Activated T-helper 1 cell treated with anti-CD3 and anti-CD28 coated beads, Interleukin-2, amount 50 U/mL, for 16 hours (primary cell): ENCODE measurements around the gene PLK3.
"Not testable (repeated sequence)": the region's sequence is repeated elsewhere in the genome, so short reads cannot be mapped to it uniquely, and the experiment has no call there.

Source experiments
- DNase-seq, 2 donors: peaks; one replicate each; pipeline ENCODE4 v3.0.0-alpha.2; 2020; ENCODE audit warnings: low read depth in 1 of 2, low spot score in 1 of 2

PLK3 gene

DNA sequence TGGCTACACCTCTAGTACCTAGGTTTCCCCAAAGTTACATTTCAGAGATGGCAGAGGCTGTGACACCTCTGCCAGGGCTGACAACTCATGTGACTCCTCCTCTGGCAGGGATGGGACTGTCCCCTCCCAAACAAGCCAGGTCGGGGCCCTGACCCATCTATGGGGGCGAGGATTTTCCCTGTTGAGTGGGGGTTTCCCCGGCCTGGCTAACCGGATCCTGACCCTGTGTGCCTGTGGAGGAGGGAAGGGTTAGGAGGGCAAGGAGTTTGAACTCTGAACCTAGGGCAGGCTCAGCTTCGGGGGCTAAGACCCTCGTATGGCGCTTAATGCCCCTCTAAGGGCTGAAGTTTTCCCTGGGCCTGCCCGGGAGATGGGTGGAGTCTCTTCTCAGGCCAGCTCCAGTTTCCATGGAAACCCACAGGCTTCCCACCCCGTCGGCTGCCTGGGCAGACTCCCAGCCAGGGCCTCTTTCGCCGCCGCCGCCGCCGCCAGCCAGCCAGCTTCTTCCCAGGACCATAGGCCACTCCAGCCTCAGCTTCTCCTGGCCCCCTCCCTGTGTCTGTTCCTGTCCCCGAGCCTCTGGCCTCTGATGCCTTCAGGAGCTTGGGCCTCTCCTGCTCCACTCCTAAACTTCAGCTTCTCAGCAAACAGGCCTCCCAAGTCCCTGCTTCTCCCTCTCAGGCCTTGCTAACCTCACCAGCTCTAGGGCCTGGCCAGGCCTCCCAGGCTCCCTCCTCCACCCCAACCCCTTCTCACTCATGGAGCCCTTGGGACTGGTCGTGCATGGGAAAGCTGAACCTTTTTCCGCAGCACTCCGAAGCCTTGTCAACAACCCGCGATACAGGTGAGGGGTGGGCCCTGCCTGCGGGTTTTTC lies 8.1 kb downstream of the PLK3 start, which contains the start of gene BTBD19:
BTBD19 (plus strand) TSS at position 461 of the 875 bp plus-strand sequence; CDS start at position 759, 298 bp downstream.
- peak in 1 of 2 donors; percentile 69 for DNase-seq

DNA sequence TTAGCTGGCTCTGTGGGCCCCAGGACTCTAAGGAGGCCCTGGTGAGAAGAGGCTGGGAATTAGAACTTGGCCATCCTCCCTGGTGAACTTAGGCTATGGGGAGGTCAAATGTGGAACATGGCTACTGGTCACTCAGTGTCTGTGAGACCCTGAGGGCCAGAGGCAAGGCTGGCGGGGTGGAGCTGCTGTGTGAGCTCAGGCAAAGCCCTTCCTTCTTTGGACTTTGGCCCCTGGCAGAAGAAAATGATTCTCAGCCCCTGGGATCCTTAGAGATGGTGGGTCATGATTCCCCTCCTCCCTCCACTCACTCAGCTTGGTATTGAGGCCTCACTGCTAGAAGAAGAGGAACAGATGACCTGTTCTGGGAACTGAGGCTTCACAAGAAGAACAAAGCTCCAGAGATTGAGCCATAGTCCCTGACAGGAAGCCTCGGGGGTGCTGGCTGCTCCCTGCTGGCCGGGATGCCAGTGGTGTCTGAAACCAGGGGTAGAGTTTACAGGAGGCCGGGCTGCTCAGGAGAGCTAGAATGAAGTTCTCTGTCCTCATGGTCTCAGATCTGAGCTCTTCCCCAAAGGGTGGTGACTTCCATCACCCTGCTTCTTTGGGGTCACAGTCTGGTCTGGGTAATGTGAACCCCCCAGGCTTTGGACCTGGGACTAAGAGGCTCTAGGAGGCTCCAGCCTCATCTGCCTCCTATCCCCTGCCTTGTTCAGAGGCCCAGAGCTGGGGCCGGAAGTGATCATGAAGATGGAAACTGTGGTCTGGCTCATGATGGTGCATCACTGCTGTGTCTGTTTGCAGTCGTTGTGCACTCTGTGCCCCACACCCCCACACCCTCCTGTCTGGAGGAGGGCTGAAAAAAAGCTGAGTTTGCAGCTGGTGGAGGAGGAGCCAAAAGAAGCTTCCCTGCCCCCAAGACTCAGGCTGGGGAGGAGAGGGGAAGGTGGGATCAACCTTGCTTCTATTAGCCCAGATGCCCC lies 9.1 kb downstream of the PLK3 start:
- peak; percentile 68 to 75 for DNase-seq

DNA sequence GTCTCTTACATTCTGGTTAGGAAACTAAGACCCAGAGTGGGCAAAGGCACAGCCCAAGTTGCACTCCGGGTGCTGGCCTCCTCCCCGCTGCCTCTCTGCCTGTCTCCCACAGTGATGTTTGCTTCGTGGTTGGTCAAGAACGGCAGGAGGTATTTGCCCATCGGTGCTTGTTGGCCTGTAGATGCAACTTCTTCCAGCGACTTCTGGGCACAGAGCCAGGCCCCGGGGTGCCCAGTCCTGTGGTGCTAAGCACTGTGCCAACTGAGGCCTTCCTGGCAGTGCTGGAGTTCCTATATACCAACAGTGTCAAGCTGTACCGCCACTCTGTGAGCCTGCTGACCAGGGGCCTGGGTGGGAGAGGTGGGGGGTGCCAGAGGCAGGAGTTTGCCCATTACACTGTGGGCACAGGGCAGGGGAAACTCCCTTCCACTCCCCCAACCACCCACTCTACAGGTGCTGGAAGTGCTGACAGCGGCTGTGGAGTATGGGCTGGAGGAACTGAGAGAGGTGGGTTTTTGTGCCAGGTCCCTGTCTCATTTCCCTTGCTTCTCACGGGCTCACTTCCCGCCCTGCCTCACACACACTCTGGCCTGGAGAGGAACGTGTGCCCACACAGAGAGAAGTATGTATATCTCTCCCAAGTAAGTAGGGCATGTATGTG lies 10.1 kb downstream of the PLK3 start:
- no peak for DNase-seq

DNA sequence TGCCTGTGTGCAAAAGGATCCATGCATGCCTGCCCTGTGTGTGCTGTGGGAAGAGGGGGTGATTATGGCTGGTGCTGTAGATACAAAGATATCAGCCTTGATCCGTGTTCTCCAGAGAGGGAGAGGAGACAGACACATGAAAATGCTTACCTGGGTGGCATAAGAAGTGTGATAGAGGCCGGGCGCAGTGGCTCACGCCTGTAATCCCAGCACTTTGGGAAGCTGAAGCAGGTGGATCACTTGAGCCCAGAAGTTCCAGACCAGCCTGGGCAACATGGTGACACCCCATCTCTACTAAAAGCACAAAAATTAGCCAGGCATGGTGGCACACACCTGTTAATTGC lies 10.6 kb downstream of the PLK3 start:
- not testable (repeated sequence) for DNase-seq

DNA sequence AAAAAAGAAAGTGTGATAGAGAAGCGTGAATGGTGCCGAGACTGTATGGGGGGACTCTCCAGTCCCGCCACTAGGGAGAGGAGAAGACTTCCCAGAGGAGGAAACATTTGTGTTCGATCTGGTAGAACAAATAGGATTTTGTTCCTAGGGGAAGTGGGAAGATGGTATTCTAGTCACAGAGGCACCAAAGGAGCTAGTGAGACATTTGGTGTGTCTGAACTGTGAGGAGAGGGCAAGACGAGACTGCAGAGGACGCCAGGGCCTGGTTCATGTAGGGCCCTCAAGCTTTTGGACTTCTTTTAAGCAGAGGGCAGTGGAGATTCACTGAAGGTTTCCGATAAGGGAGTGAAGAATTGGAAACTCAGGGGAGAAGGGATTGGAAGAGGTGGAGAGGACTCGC lies 11.1 kb downstream of the PLK3 start:
- DNase-seq = no peak

DNA sequence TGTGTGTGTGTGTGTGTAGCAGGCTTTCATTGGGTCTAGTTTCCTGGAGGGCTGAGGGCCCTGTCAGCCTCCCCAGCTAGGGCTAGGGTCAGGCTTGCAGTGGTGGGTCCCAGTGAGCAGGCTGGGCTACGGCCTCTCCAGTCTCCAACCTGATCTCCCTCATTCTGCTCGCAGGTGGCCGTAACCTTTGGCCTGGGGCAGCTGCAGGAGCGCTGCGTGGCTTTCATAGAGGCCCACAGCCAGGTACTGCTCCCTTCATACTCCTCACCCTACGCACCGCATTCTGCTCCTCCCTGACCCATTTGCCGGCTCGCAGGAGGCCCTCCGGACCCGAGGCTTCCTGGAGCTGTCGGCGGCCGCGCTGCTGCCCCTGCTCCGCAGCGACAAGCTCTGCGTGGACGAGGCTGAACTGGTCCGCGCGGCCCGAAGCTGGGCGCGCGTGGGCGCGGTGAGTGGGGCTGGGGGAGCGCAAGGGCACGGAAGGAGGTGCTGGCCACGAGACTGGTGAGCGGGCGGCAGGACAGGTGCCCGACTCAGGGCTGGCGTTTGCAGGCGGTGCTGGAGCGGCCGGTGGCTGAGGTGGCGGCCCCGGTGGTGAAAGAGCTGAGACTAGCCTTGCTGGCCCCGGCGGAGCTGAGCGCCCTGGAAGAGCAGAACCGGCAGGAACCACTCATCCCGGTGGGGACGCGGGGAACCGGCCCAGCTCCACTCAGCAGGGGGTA lies 12.8 kb downstream of the PLK3 start:
- DNase-seq = no peak

DNA sequence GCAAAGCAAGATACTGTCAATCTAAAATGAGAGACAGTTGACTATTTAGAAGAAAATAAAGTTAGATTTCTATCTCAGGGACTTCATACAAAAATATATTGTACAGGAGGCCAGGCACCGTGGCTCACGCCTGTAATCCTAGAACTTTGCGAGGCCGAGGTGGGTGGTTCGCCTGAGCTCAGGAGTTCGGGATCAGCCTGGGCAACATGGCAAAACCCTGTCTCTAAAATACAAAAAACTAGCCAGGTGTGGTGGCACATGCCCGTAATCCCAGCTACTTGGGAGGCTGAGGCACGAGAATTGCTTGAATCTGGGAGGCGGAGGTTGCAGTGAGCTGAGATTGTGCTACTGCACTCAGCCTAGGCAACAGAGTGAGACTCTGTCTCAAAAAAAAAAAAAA lies 15.7 kb downstream of the PLK3 start:
- DNase-seq = not testable (repeated sequence)

DNA sequence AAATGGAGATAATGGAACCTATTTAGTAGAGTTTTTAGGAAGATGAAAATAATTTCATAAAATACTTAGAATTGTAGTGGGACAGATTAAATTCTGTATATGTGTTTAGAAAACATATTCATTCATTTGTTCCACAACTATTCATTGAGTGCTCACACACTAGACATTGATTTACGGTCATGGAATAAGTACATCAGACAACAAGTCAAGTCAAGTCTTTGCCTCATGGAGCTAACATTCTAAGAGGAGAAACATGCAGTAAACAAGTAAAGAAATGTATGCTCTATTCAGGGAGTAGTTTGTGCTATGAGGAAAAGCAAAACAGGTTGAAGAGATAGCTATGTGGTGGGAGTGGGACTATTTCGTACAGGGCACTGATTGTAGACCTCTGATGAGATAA lies 17.1 kb downstream of the PLK3 start:
- DNase-seq = no peak

DNA sequence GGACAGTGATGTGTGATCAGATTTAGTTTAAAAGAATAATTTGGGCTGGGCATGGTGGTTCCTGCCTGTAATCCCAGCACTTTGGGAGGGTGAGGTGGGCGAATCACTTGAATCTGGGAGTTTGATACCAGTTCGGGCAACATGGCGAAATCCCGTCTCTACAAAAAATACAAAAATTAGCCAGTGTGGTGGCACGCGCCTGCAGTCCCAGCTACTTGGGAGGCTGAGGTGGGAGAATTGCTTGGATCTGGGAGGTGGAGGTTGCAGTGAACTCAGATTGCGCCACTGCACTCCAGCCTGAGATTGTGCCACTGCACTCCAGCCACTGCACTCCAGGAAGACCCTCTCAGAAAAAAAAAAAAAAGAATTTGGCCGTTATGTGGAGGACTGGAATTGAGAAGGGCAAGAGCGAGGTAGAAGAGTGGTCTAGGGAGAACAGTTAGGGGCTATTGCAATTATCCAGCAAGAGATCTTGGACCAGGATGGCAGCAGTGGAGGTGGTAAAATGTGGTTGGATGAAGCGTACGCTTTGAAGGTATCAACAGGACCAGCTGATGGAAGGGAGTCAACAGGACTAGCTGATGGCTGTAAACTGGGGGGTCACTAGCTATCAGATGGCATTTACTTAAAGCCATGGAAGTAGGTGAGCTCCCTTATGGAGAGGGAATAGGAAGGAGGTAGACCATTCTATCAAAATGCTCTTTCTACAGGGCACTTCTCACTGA lies 17.8 kb downstream of the PLK3 start:
- no peak for DNase-seq

DNA sequence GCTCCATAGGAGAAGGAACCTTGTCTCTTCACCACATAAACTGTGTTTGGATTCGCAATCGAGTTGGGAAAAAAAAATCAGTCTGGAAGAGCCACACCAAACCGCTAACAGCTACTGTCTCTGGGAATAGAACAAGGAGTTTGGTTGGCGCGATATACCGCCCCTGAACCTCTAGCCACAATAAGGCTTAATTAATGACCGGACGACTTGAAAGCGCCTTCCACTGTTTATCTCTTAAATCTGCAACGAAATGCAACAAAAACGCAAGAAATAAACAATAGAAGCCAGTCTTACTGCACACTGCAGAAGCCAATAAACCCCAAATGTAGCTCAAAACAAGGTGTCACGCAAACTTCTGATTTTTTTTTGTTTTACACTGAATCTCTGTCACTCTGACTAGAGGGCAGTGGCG lies 19.0 kb downstream of the PLK3 start:
- DNase-seq = no peak

DNA sequence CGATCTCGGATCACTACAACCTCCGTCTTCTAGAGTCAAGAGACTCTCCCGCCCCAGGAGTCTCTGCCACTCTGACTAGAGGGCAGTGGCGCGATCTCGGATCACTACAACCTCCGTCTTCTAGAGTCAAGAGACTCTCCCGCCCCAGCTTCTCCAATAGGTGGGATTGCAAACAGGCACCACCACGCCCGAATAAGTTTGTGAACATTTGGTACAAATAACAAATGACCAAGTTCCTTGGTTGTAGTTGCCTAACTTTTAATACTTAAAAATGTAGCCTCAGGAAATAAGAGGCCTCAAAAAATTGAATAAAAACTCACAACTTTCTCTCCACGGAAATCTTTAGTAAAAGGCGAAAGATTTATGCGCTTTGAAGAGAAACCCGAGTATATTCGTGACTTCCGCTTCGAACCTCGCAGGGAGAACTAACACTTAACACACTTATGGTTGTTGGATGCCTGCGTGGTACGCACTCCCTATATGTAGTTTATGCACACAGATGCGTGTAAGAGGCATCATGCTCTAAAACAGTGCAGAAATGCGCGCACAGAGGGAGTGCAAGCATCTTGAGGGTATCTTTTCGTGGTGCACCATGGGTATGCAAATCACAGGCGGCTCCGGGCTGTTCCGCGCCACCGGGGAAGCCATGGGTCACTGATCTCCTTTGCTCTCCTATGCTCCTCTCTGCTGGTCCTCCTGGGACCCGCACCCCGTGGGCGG lies 19.6 kb downstream of the PLK3 start:
- DNase-seq = peak; percentile 61 to 63

DNA sequence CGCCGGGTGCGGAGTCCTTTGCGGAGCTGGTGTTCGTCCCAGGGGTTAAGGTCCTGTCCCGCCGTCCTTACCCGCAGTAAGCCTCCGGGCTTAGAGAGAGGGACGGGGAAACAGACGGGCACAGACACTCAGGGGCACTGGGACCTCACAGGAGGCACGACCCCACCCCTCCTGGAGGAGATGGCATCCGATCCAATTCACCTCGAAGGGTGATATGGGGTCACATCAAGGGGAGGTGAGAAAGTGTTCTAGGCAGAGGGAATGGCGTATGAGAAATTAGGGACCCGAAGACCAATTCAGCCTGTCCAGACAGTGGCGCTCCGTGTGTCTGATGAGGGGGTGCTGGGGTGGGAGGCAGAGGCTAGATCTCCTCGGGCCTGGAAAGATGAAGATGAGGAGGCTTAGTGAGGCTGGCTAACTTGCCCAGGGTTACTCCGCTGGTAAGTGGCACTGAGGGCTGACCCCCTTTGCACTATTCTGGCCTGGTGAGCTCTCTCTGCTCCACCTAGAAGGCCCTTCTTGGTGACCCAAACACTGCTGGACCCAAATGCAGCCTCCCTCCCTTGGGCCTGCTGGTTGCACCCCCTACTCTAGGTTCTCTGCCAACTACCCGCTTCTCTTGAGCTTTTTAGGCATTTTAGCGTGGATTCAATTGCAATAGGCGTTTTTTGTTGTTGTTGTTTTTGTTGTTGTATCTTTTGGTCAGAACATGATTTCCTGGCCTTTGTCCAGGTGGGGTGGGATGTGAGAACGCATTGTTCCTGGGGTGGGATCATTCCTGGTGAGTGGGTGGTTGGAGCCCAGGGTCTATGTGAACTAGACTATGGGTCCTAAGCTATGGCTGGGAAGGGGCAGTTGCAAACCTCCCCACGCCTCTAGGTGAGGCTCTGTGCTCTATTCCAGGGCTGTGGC lies 20.4 kb downstream of the PLK3 start:
- DNase-seq = no peak

DNA sequence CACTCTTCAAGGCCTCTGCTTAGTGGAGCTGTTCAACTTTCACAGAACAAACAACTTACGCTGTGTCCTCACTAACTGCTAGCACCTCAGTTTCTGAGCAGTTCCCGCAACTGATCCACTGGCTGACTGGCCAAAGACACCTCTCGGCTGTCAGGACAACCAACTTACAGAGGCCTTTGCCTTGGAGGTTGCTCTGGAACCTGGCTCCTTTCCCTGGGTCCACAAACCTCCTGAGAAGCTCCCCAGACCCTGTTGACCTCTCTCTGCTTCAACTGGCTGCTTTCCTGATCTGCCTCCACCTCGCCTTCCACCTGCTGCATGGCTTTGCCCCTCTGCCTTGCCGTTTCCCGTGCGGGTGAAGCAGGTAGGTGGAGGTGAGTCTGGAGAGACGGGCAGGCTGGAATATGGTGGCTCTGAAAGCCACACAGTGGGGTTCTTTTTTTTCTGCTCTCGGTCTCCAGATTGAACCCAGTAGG lies 21.1 kb downstream of the PLK3 start:
- DNase-seq = no peak

DNA sequence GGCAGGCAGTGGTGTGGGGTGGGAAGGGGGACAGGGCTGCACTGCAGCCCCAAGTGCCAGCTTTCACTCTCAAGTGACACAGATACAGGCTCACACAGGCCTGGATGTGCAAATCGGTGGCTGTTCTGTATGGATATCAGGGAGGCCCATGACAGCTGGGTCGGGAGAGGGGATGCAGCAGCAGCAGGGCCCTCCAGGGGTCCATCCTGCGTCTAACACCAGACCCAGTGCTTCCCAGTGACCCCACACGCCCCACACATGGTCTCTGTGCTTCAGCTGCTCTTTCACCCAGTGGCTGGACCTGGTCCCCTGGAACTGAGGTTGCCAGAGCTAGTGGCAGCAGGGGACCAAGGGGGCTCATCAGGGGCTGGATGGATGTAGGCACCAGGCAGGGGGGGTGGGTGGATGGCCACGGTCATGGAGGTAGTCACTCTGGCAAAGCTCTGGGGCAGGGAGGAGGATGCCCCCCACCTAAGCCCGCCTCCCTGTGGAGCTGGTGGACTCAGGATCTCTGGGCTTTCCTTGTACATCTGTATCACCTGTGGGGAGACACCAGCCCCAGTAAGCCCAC lies 22.0 kb downstream of the PLK3 start:
- DNase-seq = no peak

DNA sequence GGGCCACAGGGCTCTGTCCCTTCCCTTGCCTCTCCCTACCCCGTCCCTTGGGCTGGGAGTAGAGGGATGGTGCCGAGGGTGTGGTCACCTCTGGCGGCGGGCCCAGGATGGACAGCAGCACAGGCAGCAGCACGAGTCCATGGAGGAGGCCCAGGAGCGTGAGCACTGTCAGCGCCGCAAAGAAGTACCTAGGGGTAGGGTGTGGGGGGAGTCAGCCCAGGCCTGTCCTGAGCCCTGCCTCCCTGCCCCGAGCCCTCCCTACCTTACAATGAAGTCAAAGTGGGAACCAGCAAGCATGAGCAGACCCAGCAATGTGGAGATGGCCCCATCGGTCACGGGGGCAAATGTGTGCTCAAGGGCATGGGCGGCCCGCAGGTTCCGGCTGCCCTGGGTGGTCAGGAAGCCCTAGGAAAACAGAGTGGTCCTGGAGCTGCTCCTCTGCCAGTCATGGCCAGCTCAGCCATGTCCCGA lies 22.8 kb downstream of the PLK3 start:
- DNase-seq = no peak

DNA sequence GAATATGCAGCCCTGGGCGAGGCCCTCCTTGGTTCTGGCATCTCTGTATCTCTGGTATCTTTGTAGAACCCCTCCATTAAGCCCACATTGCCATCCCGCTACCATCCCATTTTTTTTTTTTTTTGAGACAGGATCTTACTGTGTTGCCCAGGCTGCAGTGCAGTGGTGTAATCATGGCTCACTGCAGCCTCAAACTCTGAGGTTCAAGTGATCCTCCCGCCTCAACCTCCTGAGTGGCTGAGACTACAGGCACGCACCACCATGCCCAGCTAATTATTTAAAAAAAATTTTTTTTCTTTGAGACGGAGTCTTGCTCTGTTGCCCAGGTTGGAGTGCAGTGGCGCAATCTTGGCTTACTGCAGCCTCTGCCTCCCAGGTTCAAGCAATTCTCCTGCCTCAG lies 24.2 kb downstream of the PLK3 start:
- not testable (repeated sequence) for DNase-seq

DNA sequence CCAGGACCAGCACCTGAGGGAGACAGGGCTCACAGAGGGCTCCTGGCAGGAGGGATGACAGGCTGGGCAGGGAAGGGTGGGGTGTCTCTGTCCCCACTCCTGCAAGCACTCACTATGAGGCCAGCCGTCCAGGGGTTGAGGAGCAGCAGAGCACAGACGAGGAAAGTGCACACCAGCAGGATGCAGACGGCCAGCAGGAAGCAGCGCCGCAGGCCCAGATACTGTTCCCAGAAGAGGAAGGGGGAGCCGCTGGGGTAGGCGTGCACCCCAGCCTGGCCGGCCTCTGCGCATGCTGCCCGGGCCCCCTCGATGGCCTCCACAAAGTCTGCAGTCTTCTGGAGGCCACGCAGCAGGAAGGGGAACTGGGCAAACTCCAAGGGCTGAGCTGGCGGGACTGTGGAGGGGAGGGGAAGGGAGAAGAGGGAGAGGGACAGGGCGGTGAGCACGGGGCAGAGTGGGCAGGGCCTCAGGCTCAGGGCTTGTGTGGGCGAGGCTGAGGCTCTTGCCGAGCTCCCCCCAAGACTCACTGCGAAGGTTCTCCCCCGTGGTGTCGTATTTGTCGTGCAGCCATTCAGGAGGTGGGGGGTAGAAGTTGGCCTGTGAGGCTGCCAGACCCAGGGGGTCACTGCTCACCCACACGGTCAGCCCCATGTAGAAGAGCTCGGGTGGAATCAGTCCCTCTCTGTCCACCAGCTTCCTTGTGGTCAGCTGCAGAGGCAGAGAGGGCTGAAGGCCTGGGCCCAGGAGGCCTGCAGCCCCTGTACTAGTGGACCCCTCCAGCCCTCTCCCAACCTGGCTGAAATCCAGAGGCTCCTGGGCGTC lies 26.4 kb downstream of the PLK3 start:
- no peak for DNase-seq
